ENCODE measurements around the gene PPP3CB.

The PPP3CB gene

DNA sequence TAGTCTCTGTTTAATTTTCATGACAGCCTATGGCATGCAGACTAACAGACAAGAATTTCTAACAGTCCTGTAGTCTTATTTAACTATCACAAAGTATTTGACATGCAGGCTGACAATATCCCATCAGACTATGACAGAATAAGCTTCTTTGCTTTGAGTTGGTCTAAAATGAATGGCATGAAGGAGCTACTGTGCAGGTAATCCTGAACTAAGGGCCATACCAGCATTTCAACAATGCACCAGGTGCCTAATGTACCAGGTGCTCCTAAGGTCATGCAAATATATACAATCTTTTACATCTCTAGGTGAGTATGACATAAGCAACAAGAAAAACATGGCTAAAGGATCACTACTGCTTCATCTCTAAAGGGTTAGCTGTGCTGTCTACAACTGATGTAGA is 48.9 kb downstream of the PPP3CB start:
- Histone ChIP-seq H3K9me2 (replicated peaks; ENCODE audit: control insufficient read depth, low read length) (no peaks in the 10 kb centered on the region), H3K27me3 (ENCODE audit: control insufficient read depth, low read length) (no peaks in the 10 kb centered on the region), H3K4me3 (ENCODE audit: low read length) (no peak overlapping the region), H3K4me1 (ENCODE audit: control insufficient read depth, low read length) (no peaks in the 10 kb centered on the region), H3K36me3 (ENCODE audit: control insufficient read depth, low read length) (peaks cover 16% of the 10 kb centered on the region), H3F3A (ENCODE audit: control insufficient read depth, insufficient read depth) (no peaks in the 10 kb centered on the region), H3K4me2 (ENCODE audit: low read length) (no peak overlapping the region), H3K27ac (ENCODE audit: low read depth, low read length) (no peak overlapping the region), H3K79me2 (ENCODE audit: control insufficient read depth, low read length) (no peaks in the 10 kb centered on the region), H3K9me3 (ENCODE audit: control insufficient read depth, insufficient read depth, low read length) (no peaks in the 10 kb centered on the region), H4K20me1 (ENCODE audit: control insufficient read depth, insufficient read depth, low read depth, low read length) (no peaks in the 10 kb centered on the region)
- TF ChIP-seq CTCF (IDR thresholded peaks at IDR 0.05; ENCODE audit: low read depth, low read length, poor library complexity, severe bottlenecking): no peak
- no peak for TF ChIP-seq EZH2phosphoT487 (IDR thresholded peaks at IDR 0.05; ENCODE audit: borderline replicate concordance, low read length)

DNA sequence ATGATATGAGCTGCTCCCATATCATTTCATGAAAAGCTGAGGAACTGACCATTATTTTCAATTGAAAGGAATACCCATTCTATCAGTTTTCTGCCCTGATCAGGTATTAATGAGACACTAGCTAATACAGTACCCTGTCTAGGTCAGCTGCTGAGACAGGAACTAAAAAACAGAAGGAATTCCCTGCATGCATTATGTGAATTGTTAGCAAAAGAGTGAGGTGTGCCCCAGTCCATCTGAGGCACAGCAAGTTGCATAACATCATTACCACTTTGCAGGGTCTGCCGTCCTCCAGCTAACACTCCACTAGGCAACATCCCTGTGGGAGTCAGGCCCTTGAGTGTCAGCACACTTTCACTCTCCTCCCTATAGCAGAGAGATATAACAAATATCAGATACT is 51.4 kb downstream of the PPP3CB start:
- H3F3A ChIP-seq (ENCODE audit: control insufficient read depth, insufficient read depth): no peaks in the 10 kb centered on the region

GRCh38 chr10:73439605-73440312 is 56.1 kb downstream of the PPP3CB start:
- Histone ChIP-seq H4K20me1 (ENCODE audit: control insufficient read depth, insufficient read depth, low read depth, low read length) (no peaks in the 10 kb centered on the region), H3K9me2 (replicated peaks; ENCODE audit: control insufficient read depth, low read length) (no peaks in the 10 kb centered on the region), H3F3A (ENCODE audit: control insufficient read depth, insufficient read depth) (no peaks in the 10 kb centered on the region), H3K9me3 (ENCODE audit: control insufficient read depth, insufficient read depth, low read length) (no peaks in the 10 kb centered on the region), H3K4me2 (ENCODE audit: low read length) (no peak overlapping the region), H3K36me3 (ENCODE audit: control insufficient read depth, low read length) (peaks cover 31% of the 10 kb centered on the region), H3K4me3 (ENCODE audit: low read length) (no peak overlapping the region), H3K79me2 (ENCODE audit: control insufficient read depth, low read length) (no peaks in the 10 kb centered on the region), H3K27me3 (ENCODE audit: control insufficient read depth, low read length) (no peaks in the 10 kb centered on the region), H3K27ac (ENCODE audit: low read depth, low read length) (no peak overlapping the region), H3K4me1 (ENCODE audit: control insufficient read depth, low read length) (no peaks in the 10 kb centered on the region)
- TF ChIP-seq EZH2phosphoT487 (IDR thresholded peaks at IDR 0.05; ENCODE audit: borderline replicate concordance, low read length): no peak

More for the DNA sequence above, 51.4 kb downstream of the PPP3CB start:
- H4K20me1 ChIP-seq (ENCODE audit: control insufficient read depth, insufficient read depth, low read depth, low read length): no peaks in the 10 kb centered on the region
- H3K79me2 ChIP-seq (ENCODE audit: control insufficient read depth, low read length): no peaks in the 10 kb centered on the region
- no peak overlapping the region for H3K4me2 ChIP-seq (ENCODE audit: low read length)
- no peak overlapping the region for H3K27ac ChIP-seq (ENCODE audit: low read depth, low read length)
- TF ChIP-seq CTCF (IDR thresholded peaks at IDR 0.05; ENCODE audit: low read depth, low read length, poor library complexity, severe bottlenecking): no peak
- TF ChIP-seq EZH2phosphoT487 (IDR thresholded peaks at IDR 0.05; ENCODE audit: borderline replicate concordance, low read length): no peak
- H3K36me3 ChIP-seq (ENCODE audit: control insufficient read depth, low read length): peaks cover 19% of the 10 kb centered on the region
- H3K27me3 ChIP-seq (ENCODE audit: control insufficient read depth, low read length): no peaks in the 10 kb centered on the region
- H3K4me3 ChIP-seq (ENCODE audit: low read length): no peak overlapping the region
- H3K9me3 ChIP-seq (ENCODE audit: control insufficient read depth, insufficient read depth, low read length): no peaks in the 10 kb centered on the region
- no peaks in the 10 kb centered on the region for H3K4me1 ChIP-seq (ENCODE audit: control insufficient read depth, low read length)
- no peaks in the 10 kb centered on the region for H3K9me2 ChIP-seq (replicated peaks; ENCODE audit: control insufficient read depth, low read length)

- H3K4me3 ChIP-seq (ENCODE audit: low read length): no peak overlapping the region
- no peak overlapping the region for H3K27ac ChIP-seq (ENCODE audit: low read depth, low read length)
- H3F3A ChIP-seq (ENCODE audit: control insufficient read depth, insufficient read depth): no peaks in the 10 kb centered on the region
- H3K27me3 ChIP-seq (ENCODE audit: control insufficient read depth, low read length): no peaks in the 10 kb centered on the region
- H4K20me1 ChIP-seq (ENCODE audit: control insufficient read depth, insufficient read depth, low read depth, low read length): no peaks in the 10 kb centered on the region
- no peak overlapping the region for H3K4me2 ChIP-seq (ENCODE audit: low read length)
- H3K79me2 ChIP-seq (ENCODE audit: control insufficient read depth, low read length): no peaks in the 10 kb centered on the region
- H3K9me2 ChIP-seq (replicated peaks; ENCODE audit: control insufficient read depth, low read length): no peaks in the 10 kb centered on the region
- H3K36me3 ChIP-seq (ENCODE audit: control insufficient read depth, low read length): peaks cover 26% of the 10 kb centered on the region
- no peaks in the 10 kb centered on the region for H3K4me1 ChIP-seq (ENCODE audit: control insufficient read depth, low read length)
- TF ChIP-seq CTCF (IDR thresholded peaks at IDR 0.05; ENCODE audit: low read depth, low read length, poor library complexity, severe bottlenecking) (no peak), EZH2phosphoT487 (IDR thresholded peaks at IDR 0.05; ENCODE audit: borderline replicate concordance, low read length) (no peak)
- H3K9me3 ChIP-seq (ENCODE audit: control insufficient read depth, insufficient read depth, low read length): no peaks in the 10 kb centered on the region
Observed at GRCh38 chr10:73439055-73439454, 56.8 kb downstream of the PPP3CB start.
